Metanephros (tissue), 1 donor: ENCODE data around the gene PCYOX1L. TPM values are rescaled to one million over a fixed set of nuclear protein-coding genes. Genes with fewer than 3 reads are reported as not detected.

ENCODE experiments used
- total RNA-seq: library from RNA; depleted of rRNA; stranded (reverse); fragments of >200 nt; gene quantifications from one replicate; pipeline ENCODE4 v1.2.3, GENCODE V29; 2014

PCYOX1L gene, protein sequence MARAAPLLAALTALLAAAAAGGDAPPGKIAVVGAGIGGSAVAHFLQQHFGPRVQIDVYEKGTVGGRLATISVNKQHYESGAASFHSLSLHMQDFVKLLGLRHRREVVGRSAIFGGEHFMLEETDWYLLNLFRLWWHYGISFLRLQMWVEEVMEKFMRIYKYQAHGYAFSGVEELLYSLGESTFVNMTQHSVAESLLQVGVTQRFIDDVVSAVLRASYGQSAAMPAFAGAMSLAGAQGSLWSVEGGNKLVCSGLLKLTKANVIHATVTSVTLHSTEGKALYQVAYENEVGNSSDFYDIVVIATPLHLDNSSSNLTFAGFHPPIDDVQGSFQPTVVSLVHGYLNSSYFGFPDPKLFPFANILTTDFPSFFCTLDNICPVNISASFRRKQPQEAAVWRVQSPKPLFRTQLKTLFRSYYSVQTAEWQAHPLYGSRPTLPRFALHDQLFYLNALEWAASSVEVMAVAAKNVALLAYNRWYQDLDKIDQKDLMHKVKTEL
- 9.9 TPM for total RNA-seq

GRCh38 chr5:149357370-149358293, at the start of gene PCYOX1L:
TSS of gene PCYOX1L (plus strand) at chr5:149358046. CDS start at chr5:149358069, 23 bp downstream.

DNA sequence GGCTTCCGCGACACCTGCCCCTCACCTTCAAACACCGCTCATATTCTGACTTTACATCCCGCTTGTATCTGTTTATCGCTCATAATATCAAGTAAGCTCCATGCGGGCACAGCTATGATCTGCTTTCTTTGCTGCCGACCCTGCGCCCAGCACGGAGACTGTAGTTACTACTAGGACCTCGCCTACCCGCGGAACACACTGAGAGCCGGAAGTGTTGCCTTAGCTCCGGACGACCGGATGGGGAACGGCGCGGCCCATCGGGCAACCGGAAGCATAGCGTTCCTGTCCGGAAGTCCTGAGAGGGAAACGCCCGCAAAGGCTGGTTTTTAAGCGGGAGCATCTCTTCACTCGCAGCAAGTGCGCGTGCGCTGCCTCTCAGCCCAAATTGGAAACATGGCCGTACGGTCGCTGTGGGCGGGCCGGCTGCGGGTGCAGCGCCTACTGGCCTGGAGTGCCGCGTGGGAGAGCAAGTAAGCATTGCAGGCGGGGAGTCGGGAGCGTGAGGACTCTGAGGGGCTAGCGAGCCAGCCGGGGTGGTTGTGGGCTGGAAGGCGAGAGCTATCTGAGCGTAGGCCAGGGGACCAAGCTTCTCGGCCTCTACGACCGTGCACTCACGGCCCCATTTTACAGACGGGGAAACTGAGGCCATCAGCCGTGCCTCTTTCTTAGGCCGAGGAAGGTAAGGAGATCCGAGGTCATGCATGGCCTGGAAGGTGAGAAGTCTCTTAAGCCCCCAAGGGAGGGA, 12.5 kb upstream of the PCYOX1L start, which contains the start of gene GRPEL2:
TSS of gene GRPEL2 (plus strand) at position 353 of the 745 bp plus-strand sequence. CDS start at position 394, 41 bp downstream.

DNA sequence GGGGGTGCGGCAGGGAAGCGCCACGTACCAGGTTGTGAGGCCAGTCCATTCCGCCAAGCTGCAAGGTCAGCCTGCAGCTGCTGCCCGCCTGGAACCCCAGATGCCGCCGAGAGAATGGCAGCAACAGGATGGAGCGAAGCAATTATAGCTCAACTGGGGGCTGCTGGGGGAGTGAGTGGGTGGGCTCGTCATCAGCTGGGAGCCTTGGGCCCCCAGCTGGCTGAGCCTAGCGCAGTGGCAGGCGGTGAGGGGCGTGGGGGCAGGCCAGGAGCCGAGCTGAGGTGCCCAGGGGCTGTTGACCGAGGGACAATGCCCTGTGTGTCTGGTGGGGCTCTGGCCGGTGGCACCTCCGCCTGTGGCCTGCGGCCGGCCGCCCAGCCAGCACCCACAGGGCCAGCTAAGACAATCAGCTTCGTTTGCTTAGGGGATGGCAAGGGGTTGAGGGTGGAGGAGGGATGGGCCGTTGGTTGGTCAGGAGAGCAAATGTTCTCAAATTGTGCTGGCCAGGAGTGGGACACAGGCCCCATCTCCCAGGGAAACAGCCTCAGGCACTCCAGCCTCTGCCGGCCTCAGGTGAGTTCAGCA, 21.4 kb downstream of the PCYOX1L start, which contains the start of gene IL17B:
TSS of gene IL17B (minus strand) at position 116 of the 585 bp plus-strand sequence. CDS start at position 49, 67 bp downstream.

Other genes starting within 250 kb of the PCYOX1L start
- gene ABLIM3, start 216.6 kb upstream of the PCYOX1L start, total RNA-seq, result 5.7 TPM
- gene AFAP1L1, start 86.2 kb upstream of the PCYOX1L start, total RNA-seq, result 49.8 TPM
- 18.6 TPM for gene GRPEL2, start 12.5 kb upstream of the PCYOX1L start, total RNA-seq
- 13.8 TPM for gene IL17B, start 21.2 kb downstream of the PCYOX1L start, total RNA-seq
- 281 TPM for gene CSNK1A1, start 193.4 kb downstream of the PCYOX1L start, total RNA-seq
- gene ARHGEF37, start 223.5 kb downstream of the PCYOX1L start, total RNA-seq, result 6.9 TPM